Measurements from ENCODE around the gene POLDIP2. TPM values are rescaled to one million over a fixed set of nuclear protein-coding genes. Genes with fewer than 3 reads are reported as not detected.

Gene POLDIP2
- total and polyA plus RNA-seq, 7 donors = 172 to 299 (median 196) TPM

DNA sequence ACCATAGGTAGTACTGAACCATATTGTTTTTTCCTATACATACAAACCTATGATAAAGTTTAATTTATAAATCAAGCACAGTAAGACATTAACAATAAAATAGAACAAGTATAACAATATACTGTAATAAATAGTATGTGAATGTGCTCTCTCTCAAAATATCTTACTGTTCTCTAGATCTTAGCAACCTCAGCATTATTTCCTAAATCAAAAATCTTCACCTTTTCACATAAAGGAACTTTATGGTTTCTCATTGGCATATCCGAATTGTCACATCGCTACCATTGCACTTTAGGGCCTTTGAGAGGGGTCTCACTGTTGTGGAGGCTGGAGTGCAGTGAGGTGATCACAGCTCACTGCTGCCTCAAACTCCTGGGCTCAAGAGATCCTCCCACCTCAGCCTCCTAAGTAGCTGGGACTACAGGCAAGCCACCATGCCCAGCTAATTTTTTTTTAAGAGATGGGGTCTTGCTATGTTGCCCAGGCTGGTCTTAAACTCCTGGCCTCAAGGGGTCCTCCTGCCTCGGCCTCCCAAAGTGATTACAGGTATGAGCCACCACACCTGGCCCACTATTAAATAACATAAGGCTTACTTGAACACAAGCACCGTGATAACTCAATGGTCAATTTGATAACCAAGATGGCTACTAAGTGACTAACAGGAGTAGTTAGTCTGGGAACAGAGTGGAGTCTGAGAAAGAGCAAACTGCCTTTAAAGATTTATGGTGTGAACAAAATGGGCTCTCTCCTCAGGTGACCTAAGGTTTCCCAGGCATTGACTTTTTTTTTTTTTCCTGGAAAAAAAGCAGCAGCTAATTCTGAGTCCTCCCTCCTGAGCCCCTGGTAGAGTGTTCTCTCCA lies 41.3 kb downstream of the POLDIP2 start:
- WGBS, 3 donors = 91 to 92% (median 92%) methylated on average over 4 of the region's 4 CpGs
- Histone ChIP-seq H3K4me1 (peaks cover 14% of the 10 kb centered on the region), H3K27me3 (ENCODE audit: insufficient read depth in 3 of 3, low read length in 2 of 3) (no peaks in the 10 kb centered on the region), H3K36me3 (ENCODE audit: insufficient read depth in 1 of 2, low read depth in 1 of 2) (no peaks in the 10 kb centered on the region), H3K9me3 (no peaks in the 10 kb centered on the region), H3K27ac (no peak overlapping the region), H3K4me3 (no peak overlapping the region)
- ATAC-seq = no peak
- TF ChIP-seq CTCF (IDR thresholded peaks at IDR 0.05) = no peak
- intact Hi-C loops (cut with DNase I) = loop anchor here in 1 of 2 donors (2.0 to 5.0 kb wide), 2 partner anchors 39 to 274 kb away; partner anchors contain the start of gene NLK
- DNase-seq = no peak

GRCh38 chr17:28313841-28314240 lies 43.5 kb downstream of the POLDIP2 start:
- intact Hi-C loops (cut with DNase I) = loop anchor here in 1 of 2 donors (2.0 kb wide), 1 partner anchor 41 kb away; no protein-coding TSS in a partner anchor
- Histone ChIP-seq H3K36me3 (ENCODE audit: insufficient read depth in 1 of 2, low read depth in 1 of 2) (no peaks in the 10 kb centered on the region), H3K27ac (no peak overlapping the region), H3K27me3 (ENCODE audit: insufficient read depth in 3 of 3, low read length in 2 of 3) (no peaks in the 10 kb centered on the region), H3K4me1 (peaks cover 8% of the 10 kb centered on the region), H3K9me3 (no peaks in the 10 kb centered on the region), H3K4me3 (no peak overlapping the region)
- TF ChIP-seq CTCF (IDR thresholded peaks at IDR 0.05) = no peak
- no peak for ATAC-seq
- no peak for DNase-seq
- 76 to 80% (median 79%) methylated on average over 2 of the region's 2 CpGs for WGBS, 3 donors

GRCh38 chr17:28306954-28307401 lies 50.3 kb downstream of the POLDIP2 start:
- Histone ChIP-seq H3K27me3 (ENCODE audit: insufficient read depth in 3 of 3, low read length in 2 of 3) (peaks cover 2 to 16% (median 3%) of the 10 kb centered on the region in 3 donors), H3K27ac (no peak overlapping the region), H3K4me3 (no peak overlapping the region), H3K9me3 (no peaks in the 10 kb centered on the region), H3K36me3 (ENCODE audit: insufficient read depth in 1 of 2, low read depth in 1 of 2) (no peaks in the 10 kb centered on the region), H3K4me1 (no peaks in the 10 kb centered on the region)
- no peak for TF ChIP-seq CTCF (IDR thresholded peaks at IDR 0.05)
- intact Hi-C loops (cut with DNase I) = loop anchor here in 1 of 2 donors (10.0 kb wide), 1 partner anchor 62 kb away; no protein-coding TSS in a partner anchor
- WGBS, 3 donors = 23 to 27% (median 24%) methylated on average over 37 to 38 of the region's 38 CpGs
- ATAC-seq (no peak), DNase-seq (no peak)

DNA sequence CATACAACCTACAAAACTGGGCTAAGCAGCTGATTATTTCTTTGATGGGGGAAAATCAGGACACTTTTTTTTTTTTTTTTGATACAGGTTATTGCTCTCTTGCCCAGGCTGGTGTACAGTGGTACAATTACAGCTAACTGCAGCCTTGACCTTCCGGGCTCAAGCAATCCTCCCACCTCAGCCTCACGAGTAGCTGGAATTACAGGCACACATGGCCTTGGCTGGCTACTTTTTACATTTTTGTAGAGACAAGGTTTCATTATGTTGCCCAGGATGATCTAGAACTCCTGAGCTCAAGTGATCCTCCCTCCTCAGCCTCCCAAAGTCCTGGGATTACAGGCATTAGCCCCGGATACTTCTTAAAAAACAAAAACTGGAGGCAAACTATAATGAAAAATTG lies 58.9 kb downstream of the POLDIP2 start:
- no peaks in the 10 kb centered on the region for H3K27me3 ChIP-seq (ENCODE audit: insufficient read depth in 3 of 3, low read length in 2 of 3)
- H3K36me3 ChIP-seq (ENCODE audit: insufficient read depth in 1 of 2, low read depth in 1 of 2) = no peaks in the 10 kb centered on the region
- TF ChIP-seq CTCF (IDR thresholded peaks at IDR 0.05) = no peak
- no peaks in the 10 kb centered on the region for H3K9me3 ChIP-seq
- 71 to 73% (median 71%) methylated on average over 3 of the region's 3 CpGs for WGBS, 3 donors
- DNase-seq = no peak
- intact Hi-C loops (cut with DNase I) = no loop called here
- no peak overlapping the region for H3K4me3 ChIP-seq
- no peaks in the 10 kb centered on the region for H3K4me1 ChIP-seq
- H3K27ac ChIP-seq = no peak overlapping the region
- no peak for ATAC-seq

Other genes starting within 250 kb of the POLDIP2 start
- 10 to 100 TPM in 2 of 4 donors, 1 to 10 TPM in 2; 3.9 to 13.5 (median 9.0) TPM for gene TMEM97, start 38.3 kb downstream of the POLDIP2 start, total RNA-seq
- 1 to 10 TPM; 4.0 to 9.0 (median 6.2) TPM for gene TMEM97, start 38.3 kb downstream of the POLDIP2 start, polyA plus RNA-seq
- gene IFT20, start 22.1 kb downstream of the POLDIP2 start, total RNA-seq = 1 to 10 TPM; 4.4 to 8.7 (median 5.4) TPM
- gene IFT20, start 22.1 kb downstream of the POLDIP2 start, polyA plus RNA-seq = 10 to 100 TPM in 1 of 3 donors, 1 to 10 TPM in 2; 6.3 to 32.1 (median 8.7) TPM
- 10 to 100 TPM; 23.3 to 32.6 (median 30.2) TPM for gene TNFAIP1, start 21.8 kb downstream of the POLDIP2 start, total RNA-seq
- gene TNFAIP1, start 21.8 kb downstream of the POLDIP2 start, polyA plus RNA-seq = 10 to 100 TPM; 13.0 to 21.3 (median 14.7) TPM
- not detected for gene SEBOX, start 7.7 kb upstream of the POLDIP2 start, total RNA-seq
- gene SEBOX, start 7.7 kb upstream of the POLDIP2 start, polyA plus RNA-seq = not detected
- 1 to 10 TPM in 1 of 4 donors, under 1 TPM in 1, not detected in 2; 0.24 to 1.2 TPM for gene VTN, start 12.8 kb upstream of the POLDIP2 start, total RNA-seq
- under 1 TPM; 0.06 to 0.18 (median 0.12) TPM for gene VTN, start 12.8 kb upstream of the POLDIP2 start, polyA plus RNA-seq
- 1 to 10 TPM; 1.8 to 2.2 (median 1.9) TPM for gene SARM1, start 14.2 kb upstream of the POLDIP2 start, total RNA-seq
- gene SARM1, start 14.2 kb upstream of the POLDIP2 start, polyA plus RNA-seq = under 1 TPM; 0.77 to 0.91 (median 0.82) TPM
- gene SLC46A1, start 48.7 kb upstream of the POLDIP2 start, total RNA-seq = 1 to 10 TPM; 2.7 to 4.2 (median 2.8) TPM
- gene SLC46A1, start 48.7 kb upstream of the POLDIP2 start, polyA plus RNA-seq = 1 to 10 TPM; 1.1 to 2.5 (median 1.4) TPM
- gene SLC13A2, start 116.1 kb upstream of the POLDIP2 start, total RNA-seq = not detected
- under 1 TPM in 1 of 3 donors, not detected in 2; 0.21 TPM for gene SLC13A2, start 116.1 kb upstream of the POLDIP2 start, polyA plus RNA-seq
- gene FOXN1, start 148.8 kb upstream of the POLDIP2 start, total RNA-seq = not detected
- not detected for gene FOXN1, start 148.8 kb upstream of the POLDIP2 start, polyA plus RNA-seq
- 1 to 10 TPM; 2.0 to 7.8 (median 4.5) TPM for gene UNC119, start 195.1 kb upstream of the POLDIP2 start, total RNA-seq
- gene UNC119, start 195.1 kb upstream of the POLDIP2 start, polyA plus RNA-seq = 1 to 10 TPM; 1.9 to 2.6 (median 2.2) TPM
- gene PIGS, start 214.0 kb upstream of the POLDIP2 start, total RNA-seq = 10 to 100 TPM; 30.5 to 44.9 (median 33.4) TPM
- 10 to 100 TPM; 16.7 to 37.1 (median 26.4) TPM for gene PIGS, start 214.0 kb upstream of the POLDIP2 start, polyA plus RNA-seq
- gene ALDOC, start 219.4 kb upstream of the POLDIP2 start, total RNA-seq = 1 to 10 TPM; 1.3 to 2.9 (median 2.0) TPM
- gene ALDOC, start 219.4 kb upstream of the POLDIP2 start, polyA plus RNA-seq = 1 to 10 TPM; 1.2 to 2.4 (median 1.7) TPM
- 1 to 10 TPM in 3 of 4 donors, under 1 TPM in 1; 0.71 to 1.5 (median 1.3) TPM for gene SPAG5, start 241.5 kb upstream of the POLDIP2 start, total RNA-seq
- gene SPAG5, start 241.5 kb upstream of the POLDIP2 start, polyA plus RNA-seq = 1 to 10 TPM in 1 of 3 donors, under 1 TPM in 2; 0.15 to 2.4 (median 0.40) TPM

Measured in psoas muscle (tissue), 8 donors.